ENCODE measurements around the gene BCL7B.
A peak's percentile ranks its signal among the peaks of the same experiment; 100 is the strongest.
"Not testable (repeated sequence)": the region's sequence is repeated elsewhere in the genome, so short reads cannot be mapped to it uniquely, and the experiment has no call there.

Gene BCL7B

GRCh38 chr7:73504017-73504416 lies 53.5 kb downstream of the BCL7B start:
- Histone ChIP-seq H3K4me3 (ENCODE audit: insufficient read depth, low read depth, low read length) (no peak overlapping the region), H3K36me3 (ENCODE audit: control insufficient read depth, insufficient read depth, low read length) (peaks cover 71% of the 10 kb centered on the region), H3K27me3 (ENCODE audit: control insufficient read depth, insufficient read depth, low read length, poor library complexity, severe bottlenecking) (no peaks in the 10 kb centered on the region), H3K9me3 (ENCODE audit: control insufficient read depth, low read length) (no peaks in the 10 kb centered on the region), H3K27ac (ENCODE audit: insufficient read depth, low read depth, low read length, poor library complexity, severe bottlenecking) (no peak overlapping the region), H3K4me1 (ENCODE audit: control insufficient read depth, insufficient read depth, low read length) (no peaks in the 10 kb centered on the region)
- 97% methylated on average over 2 of the region's 2 CpGs for WGBS, 2 experiments

- Histone ChIP-seq H3K27ac (ENCODE audit: insufficient read depth, low read depth, low read length, poor library complexity, severe bottlenecking) (no peak overlapping the region), H3K36me3 (ENCODE audit: control insufficient read depth, insufficient read depth, low read length) (peaks cover 72% of the 10 kb centered on the region), H3K4me3 (ENCODE audit: insufficient read depth, low read depth, low read length) (no peak overlapping the region), H3K9me3 (ENCODE audit: control insufficient read depth, low read length) (no peaks in the 10 kb centered on the region), H3K27me3 (ENCODE audit: control insufficient read depth, insufficient read depth, low read length, poor library complexity, severe bottlenecking) (no peaks in the 10 kb centered on the region), H3K4me1 (ENCODE audit: control insufficient read depth, insufficient read depth, low read length) (no peaks in the 10 kb centered on the region)
- WGBS, 2 experiments = 93 to 97% methylated on average over 4 of the region's 5 CpGs
Measured at GRCh38 chr7:73503229-73503628, 54.3 kb downstream of the BCL7B start.

- Histone ChIP-seq H3K36me3 (ENCODE audit: control insufficient read depth, insufficient read depth, low read length) (peaks cover 67% of the 10 kb centered on the region), H3K27ac (ENCODE audit: insufficient read depth, low read depth, low read length, poor library complexity, severe bottlenecking) (peak overlapping the region; percentile 6), H3K4me1 (ENCODE audit: control insufficient read depth, insufficient read depth, low read length) (no peaks in the 10 kb centered on the region), H3K27me3 (ENCODE audit: control insufficient read depth, insufficient read depth, low read length, poor library complexity, severe bottlenecking) (no peaks in the 10 kb centered on the region), H3K4me3 (ENCODE audit: insufficient read depth, low read depth, low read length) (no peak overlapping the region), H3K9me3 (ENCODE audit: control insufficient read depth, low read length) (no peaks in the 10 kb centered on the region)
- 94 to 95% methylated on average over 7 of the region's 7 CpGs for WGBS, 2 experiments
Measured at GRCh38 chr7:73496626-73497025, 60.9 kb downstream of the BCL7B start.

GRCh38 chr7:73495507-73495906 lies 62.0 kb downstream of the BCL7B start:
- not testable (repeated sequence) for H3K4me3 ChIP-seq (ENCODE audit: insufficient read depth, low read depth, low read length); H3K27me3 ChIP-seq (ENCODE audit: control insufficient read depth, insufficient read depth, low read length, poor library complexity, severe bottlenecking); H3K4me1 ChIP-seq (ENCODE audit: control insufficient read depth, insufficient read depth, low read length); H3K27ac ChIP-seq (ENCODE audit: insufficient read depth, low read depth, low read length, poor library complexity, severe bottlenecking); H3K9me3 ChIP-seq (ENCODE audit: control insufficient read depth, low read length)
- peaks cover 78% of the 10 kb centered on the region for H3K36me3 ChIP-seq (ENCODE audit: control insufficient read depth, insufficient read depth, low read length)
- WGBS, 2 experiments = 92 to 97% methylated on average over 2 of the region's 2 CpGs

- Histone ChIP-seq H3K4me3 (ENCODE audit: insufficient read depth, low read depth, low read length) (no peak overlapping the region), H3K36me3 (ENCODE audit: control insufficient read depth, insufficient read depth, low read length) (peaks cover 77% of the 10 kb centered on the region), H3K9me3 (ENCODE audit: control insufficient read depth, low read length) (no peaks in the 10 kb centered on the region), H3K27ac (ENCODE audit: insufficient read depth, low read depth, low read length, poor library complexity, severe bottlenecking) (no peak overlapping the region), H3K4me1 (ENCODE audit: control insufficient read depth, insufficient read depth, low read length) (no peaks in the 10 kb centered on the region), H3K27me3 (ENCODE audit: control insufficient read depth, insufficient read depth, low read length, poor library complexity, severe bottlenecking) (no peaks in the 10 kb centered on the region)
Measured at GRCh38 chr7:73489976-73490375, 67.5 kb downstream of the BCL7B start.

GRCh38 chr7:73487486-73487885 lies 70.0 kb downstream of the BCL7B start:
- H3K27me3 ChIP-seq (ENCODE audit: control insufficient read depth, insufficient read depth, low read length, poor library complexity, severe bottlenecking) = no peaks in the 10 kb centered on the region
- no peaks in the 10 kb centered on the region for H3K4me1 ChIP-seq (ENCODE audit: control insufficient read depth, insufficient read depth, low read length)
- H3K4me3 ChIP-seq (ENCODE audit: insufficient read depth, low read depth, low read length) = no peak overlapping the region
- peaks cover 65% of the 10 kb centered on the region for H3K36me3 ChIP-seq (ENCODE audit: control insufficient read depth, insufficient read depth, low read length)
- 91 to 97% methylated on average over 1 of the region's 1 CpG for WGBS, 2 experiments
- H3K9me3 ChIP-seq (ENCODE audit: control insufficient read depth, low read length) = no peaks in the 10 kb centered on the region
- no peak overlapping the region for H3K27ac ChIP-seq (ENCODE audit: insufficient read depth, low read depth, low read length, poor library complexity, severe bottlenecking)

Data from ectodermal cell (in vitro differentiated cells).